Hepatocyte (in vitro differentiated cells): ENCODE data around the gene SOCS3. TPM values are rescaled to one million over a fixed set of nuclear protein-coding genes. Genes with fewer than 3 reads are reported as not detected.
A peak's percentile ranks its signal among the peaks of the same experiment; 100 is the strongest.

Experiments
- DNase-seq: peaks from one replicate; pipeline ENCODE4 v3.0.0-alpha.2; 2016; ENCODE audit warnings: low spot score
- H2AFZ ChIP-seq: fragments of 200-600 bp; sonication (generic); 2 replicates; pipeline ENCODE4 v1.6.0; 2016; ENCODE audit warnings: antibody characterized with exemption, mild to moderate bottlenecking
- H3K27ac ChIP-seq: fragments of 200-600 bp; sonication (generic); 2 replicates; pipeline ENCODE4 v1.5.1; 2016; ENCODE audit warnings: mild to moderate bottlenecking
- H3K27me3 ChIP-seq: fragments of 200-600 bp; sonication (generic); 2 replicates; pipeline ENCODE4 v1.6.1; 2016
- H3K36me3 ChIP-seq: fragments of 200-600 bp; sonication (generic); replicated peaks from 2 replicates; pipeline ENCODE4 v1.5.1; 2016; ENCODE audit warnings: low read depth; ENCODE audit not compliant: insufficient read depth
- H3K4me1 ChIP-seq: fragments of 200-600 bp; sonication (generic); 2 replicates; pipeline ENCODE4 v1.5.1; 2016; ENCODE audit warnings: mild to moderate bottlenecking, moderate library complexity; ENCODE audit not compliant: insufficient read depth
- H3K4me2 ChIP-seq: fragments of 200-600 bp; sonication (generic); 2 replicates; pipeline ENCODE4 v1.6.0; 2016
- H3K4me3 ChIP-seq: fragments of 200-600 bp; sonication (generic); 2 replicates; pipeline ENCODE4 v1.5.1; 2016; ENCODE audit warnings: mild to moderate bottlenecking
- H3K79me2 ChIP-seq: fragments of 200-600 bp; sonication (generic); 2 replicates; pipeline ENCODE4 v1.6.0; 2017; ENCODE audit warnings: mild to moderate bottlenecking
- H3K9me2 ChIP-seq: fragments of 200-600 bp; sonication (generic); replicated peaks from 2 replicates; pipeline ENCODE4 v1.6.0; 2017; ENCODE audit warnings: mild to moderate bottlenecking; ENCODE audit not compliant: insufficient read depth
- H3K9me3 ChIP-seq: fragments of 200-600 bp; sonication (generic); 2 replicates; pipeline ENCODE4 v1.5.1; 2016; ENCODE audit warnings: low read depth, mild to moderate bottlenecking
- H4K20me1 ChIP-seq: fragments of 200-600 bp; sonication (generic); 2 replicates; pipeline ENCODE4 v1.6.0; 2016; ENCODE audit warnings: mild to moderate bottlenecking; ENCODE audit not compliant: insufficient read depth, poor library complexity, severe bottlenecking
- CTCF ChIP-seq: fragments of 200-600 bp; sonication (generic); IDR thresholded peaks from 2 replicates; pipeline ENCODE4 v1.5.1; 2016; ENCODE audit warnings: antibody characterized with exemption, mild to moderate bottlenecking; ENCODE audit not compliant: poor library complexity
- EZH2 ChIP-seq: fragments of 200-600 bp; sonication (generic); IDR thresholded peaks from 2 replicates; pipeline ENCODE4 v1.6.1; 2016; ENCODE audit warnings: antibody characterized with exemption, mild to moderate bottlenecking, borderline replicate concordance
- EZH2phosphoT487 ChIP-seq: fragments of 200-600 bp; sonication (generic); IDR thresholded peaks from one replicate; pipeline ENCODE4 v1.6.1; 2018; ENCODE audit warnings: antibody characterized with exemption, mild to moderate bottlenecking, low read depth, moderate library complexity; ENCODE audit not compliant: unreplicated experiment, severe bottlenecking
- WGBS: methylation state at CpG from one replicate; pipeline ENCODE4 v1.1.6; 2016; ENCODE audit warnings: low lambda C conversion rate; ENCODE audit errors: missing lambda C conversion rate; 5-methylcytosine and 5-hydroxymethylcytosine counted together
- polyA plus RNA-seq: library from polyadenylated mRNA; unstranded; fragments of >200 nt; fragmentation: Nextera tagmentation; extraction: Ambion mirVana; gene quantifications from 2 replicates; pipeline ENCODE4 v1.2.1, GENCODE V29; 2016
- total RNA-seq: library from RNA; depleted of rRNA; stranded (reverse); fragments of >200 nt; gene quantifications from 2 replicates; pipeline ENCODE4 v1.2.3, GENCODE V29; 2014

The SOCS3 gene
- total and polyA plus RNA-seq, 2 experiments from 2014 or later: 172 to 181 TPM

GRCh38 chr17:78367193-78367592 lies 7.3 kb upstream of the SOCS3 start:
- no peak overlapping the region for H2AFZ ChIP-seq
- WGBS: 77% methylated on average over 5 of the region's 5 CpGs
- peaks cover 33% of the 10 kb centered on the region for H3K4me1 ChIP-seq
- H3K27me3 ChIP-seq: no peaks in the 10 kb centered on the region
- H3K9me2 ChIP-seq: no peaks in the 10 kb centered on the region
- H3K9me3 ChIP-seq: no peaks in the 10 kb centered on the region
- TF ChIP-seq EZH2 (no peak), EZH2phosphoT487 (no peak), CTCF (no peak)
- no peak for DNase-seq
- H3K79me2 ChIP-seq: no peaks in the 10 kb centered on the region
- no peak overlapping the region for H3K27ac ChIP-seq
- H4K20me1 ChIP-seq: no peaks in the 10 kb centered on the region
- H3K4me3 ChIP-seq: no peak overlapping the region
- H3K4me2 ChIP-seq: no peak overlapping the region
- H3K36me3 ChIP-seq: no peaks in the 10 kb centered on the region

- no peak overlapping the region for H3K4me3 ChIP-seq
- DNase-seq: no peak
- 51% methylated on average over 18 of the region's 18 CpGs for WGBS
- H3K79me2 ChIP-seq: no peaks in the 10 kb centered on the region
- TF ChIP-seq EZH2phosphoT487 (no peak), EZH2 (no peak), CTCF (no peak)
- peak overlapping the region; percentile 43 for H2AFZ ChIP-seq
- H3K36me3 ChIP-seq: no peaks in the 10 kb centered on the region
- H3K4me2 ChIP-seq: peak overlapping the region; percentile 68
- no peaks in the 10 kb centered on the region for H4K20me1 ChIP-seq
- no peaks in the 10 kb centered on the region for H3K9me2 ChIP-seq
- no peaks in the 10 kb centered on the region for H3K9me3 ChIP-seq
- peaks cover 34% of the 10 kb centered on the region for H3K4me1 ChIP-seq
- peak overlapping the region; percentile 96 for H3K27ac ChIP-seq
- H3K27me3 ChIP-seq: no peaks in the 10 kb centered on the region
These were observed 6.4 kb upstream of the SOCS3 start for GRCh38 chr17:78366109-78366848.

GRCh38 chr17:78365561-78366108 lies 5.8 kb upstream of the SOCS3 start:
- Histone ChIP-seq H3K36me3 (no peaks in the 10 kb centered on the region), H2AFZ (peak overlapping the region; percentile 43), H3K4me3 (no peak overlapping the region), H3K9me2 (no peaks in the 10 kb centered on the region), H3K9me3 (no peaks in the 10 kb centered on the region), H3K27ac (peak overlapping the region; percentile 96), H4K20me1 (no peaks in the 10 kb centered on the region), H3K79me2 (no peaks in the 10 kb centered on the region), H3K4me1 (peaks cover 38% of the 10 kb centered on the region), H3K4me2 (peak overlapping the region; percentile 68), H3K27me3 (no peaks in the 10 kb centered on the region)
- 17% methylated on average over 16 of the region's 16 CpGs for WGBS
- peak; percentile 72 for DNase-seq
- TF ChIP-seq CTCF (no peak), EZH2phosphoT487 (no peak), EZH2 (no peak)
